ENCODE data around the gene ZBTB8OS. TPM values are rescaled to one million over a fixed set of nuclear protein-coding genes. Genes with fewer than 3 reads are reported as not detected.

The ZBTB8OS gene
- total and polyA plus RNA-seq, 4 donors: 36.3 to 78.3 (median 40.7) TPM

- Histone ChIP-seq H3K9me3 (ENCODE audit: control insufficient read depth, low read length) (no peaks in the 10 kb centered on the region), H3K4me3 (ENCODE audit: low read length in 2 of 2) (no peak overlapping the region), H3K4me1 (ENCODE audit: control insufficient read depth in 1 of 2, insufficient read depth in 2 of 2, low read length in 2 of 2) (no peaks in the 10 kb centered on the region), H3K27ac (ENCODE audit: low read depth in 1 of 2, low read length in 2 of 2) (no peak overlapping the region), H3K36me3 (ENCODE audit: control insufficient read depth in 1 of 2, insufficient read depth in 2 of 2, low read length in 1 of 2) (no peaks in the 10 kb centered on the region), H3K27me3 (ENCODE audit: control insufficient read depth in 1 of 2, insufficient read depth in 2 of 2, low read length in 1 of 2) (no peaks in the 10 kb centered on the region)
- DNase-seq (no peak), ATAC-seq (ENCODE audit: low FRiP score) (peak; percentile 36)
- intact Hi-C loops (cut with DNase I): no loop called here
- WGBS, 2 donors: 91% methylated on average over 11 of the region's 11 CpGs
Observed at GRCh38 chr1:32606565-32607371, 43.6 kb downstream of the ZBTB8OS start.

GRCh38 chr1:32605711-32606424, 44.5 kb downstream of the ZBTB8OS start:
- 95% methylated on average over 17 of the region's 17 CpGs for WGBS, 2 donors
- no peaks in the 10 kb centered on the region for H3K27me3 ChIP-seq (ENCODE audit: control insufficient read depth in 1 of 2, insufficient read depth in 2 of 2, low read length in 1 of 2)
- H3K4me3 ChIP-seq (ENCODE audit: low read length in 2 of 2): no peak overlapping the region
- no peaks in the 10 kb centered on the region for H3K4me1 ChIP-seq (ENCODE audit: control insufficient read depth in 1 of 2, insufficient read depth in 2 of 2, low read length in 2 of 2)
- no peak overlapping the region for H3K27ac ChIP-seq (ENCODE audit: low read depth in 1 of 2, low read length in 2 of 2)
- H3K36me3 ChIP-seq (ENCODE audit: control insufficient read depth in 1 of 2, insufficient read depth in 2 of 2, low read length in 1 of 2): no peaks in the 10 kb centered on the region
- no peak for DNase-seq
- H3K9me3 ChIP-seq (ENCODE audit: control insufficient read depth, low read length): no peaks in the 10 kb centered on the region
- intact Hi-C loops (cut with DNase I): no loop called here
- ATAC-seq (ENCODE audit: low FRiP score): no peak

- H3K36me3 ChIP-seq (ENCODE audit: control insufficient read depth in 1 of 2, insufficient read depth in 2 of 2, low read length in 1 of 2): no peaks in the 10 kb centered on the region
- H3K27ac ChIP-seq (ENCODE audit: low read depth in 1 of 2, low read length in 2 of 2): no peak overlapping the region
- H3K4me3 ChIP-seq (ENCODE audit: low read length in 2 of 2): no peak overlapping the region
- no peaks in the 10 kb centered on the region for H3K9me3 ChIP-seq (ENCODE audit: control insufficient read depth, low read length)
- H3K27me3 ChIP-seq (ENCODE audit: control insufficient read depth in 1 of 2, insufficient read depth in 2 of 2, low read length in 1 of 2): no peaks in the 10 kb centered on the region
- ATAC-seq (ENCODE audit: low FRiP score) (no peak), DNase-seq (no peak)
- intact Hi-C loops (cut with DNase I): no loop called here
- WGBS, 2 donors: 90 to 92% methylated on average over 2 of the region's 2 CpGs
- no peaks in the 10 kb centered on the region for H3K4me1 ChIP-seq (ENCODE audit: control insufficient read depth in 1 of 2, insufficient read depth in 2 of 2, low read length in 2 of 2)
Observed at GRCh38 chr1:32600034-32600433, 50.3 kb downstream of the ZBTB8OS start.

GRCh38 chr1:32592943-32593342, 57.4 kb downstream of the ZBTB8OS start:
- Histone ChIP-seq H3K27me3 (ENCODE audit: control insufficient read depth in 1 of 2, insufficient read depth in 2 of 2, low read length in 1 of 2) (no peaks in the 10 kb centered on the region), H3K4me3 (ENCODE audit: low read length in 2 of 2) (no peak overlapping the region), H3K36me3 (ENCODE audit: control insufficient read depth in 1 of 2, insufficient read depth in 2 of 2, low read length in 1 of 2) (no peaks in the 10 kb centered on the region), H3K9me3 (ENCODE audit: control insufficient read depth, low read length) (no peaks in the 10 kb centered on the region), H3K4me1 (ENCODE audit: control insufficient read depth in 1 of 2, insufficient read depth in 2 of 2, low read length in 2 of 2) (no peaks in the 10 kb centered on the region), H3K27ac (ENCODE audit: low read depth in 1 of 2, low read length in 2 of 2) (no peak overlapping the region)
- intact Hi-C loops (cut with DNase I): no loop called here
- DNase-seq (no peak), ATAC-seq (ENCODE audit: low FRiP score) (no peak)
- WGBS, 2 donors: 79 to 86% methylated on average over 9 of the region's 9 CpGs

- 69 to 71% methylated on average over 10 of the region's 10 CpGs for WGBS, 2 donors
- intact Hi-C loops (cut with DNase I): no loop called here
- H3K27ac ChIP-seq (ENCODE audit: low read depth in 1 of 2, low read length in 2 of 2): no peak overlapping the region
- ATAC-seq (ENCODE audit: low FRiP score) (no peak), DNase-seq (no peak)
- H3K9me3 ChIP-seq (ENCODE audit: control insufficient read depth, low read length): no peaks in the 10 kb centered on the region
- H3K4me3 ChIP-seq (ENCODE audit: low read length in 2 of 2): no peak overlapping the region
- H3K4me1 ChIP-seq (ENCODE audit: control insufficient read depth in 1 of 2, insufficient read depth in 2 of 2, low read length in 2 of 2): no peaks in the 10 kb centered on the region
- H3K27me3 ChIP-seq (ENCODE audit: control insufficient read depth in 1 of 2, insufficient read depth in 2 of 2, low read length in 1 of 2): no peaks in the 10 kb centered on the region
- no peaks in the 10 kb centered on the region for H3K36me3 ChIP-seq (ENCODE audit: control insufficient read depth in 1 of 2, insufficient read depth in 2 of 2, low read length in 1 of 2)
Observed at GRCh38 chr1:32580348-32581017, 69.9 kb downstream of the ZBTB8OS start.

Other genes with a start within 250 kb of the ZBTB8OS start
- gene ZBTB8B, start 185.5 kb downstream of the ZBTB8OS start, total RNA-seq: under 1 TPM in 1 of 2 donors, not detected in 1; 0.03 TPM
- not detected for gene ZBTB8B, start 185.5 kb downstream of the ZBTB8OS start, polyA plus RNA-seq
- 10 to 100 TPM in 1 of 2 donors, 1 to 10 TPM in 1; 7.6 to 10.4 TPM for gene ZBTB8A, start 111.1 kb downstream of the ZBTB8OS start, total RNA-seq
- gene ZBTB8A, start 111.1 kb downstream of the ZBTB8OS start, polyA plus RNA-seq: 1 to 10 TPM; 1.9 to 3.0 TPM
- gene RBBP4, start 658 bp upstream of the ZBTB8OS start, total RNA-seq: 100 to 1,000 TPM; 106 to 114 TPM
- 10 to 100 TPM; 31.4 to 41.3 TPM for gene RBBP4, start 658 bp upstream of the ZBTB8OS start, polyA plus RNA-seq
- gene SYNC, start 52.2 kb upstream of the ZBTB8OS start, total RNA-seq: 10 to 100 TPM; 37.5 to 89.8 TPM
- gene SYNC, start 52.2 kb upstream of the ZBTB8OS start, polyA plus RNA-seq: 10 to 100 TPM; 11.4 to 36.8 TPM
- gene YARS1, start 166.8 kb upstream of the ZBTB8OS start, total RNA-seq: 10 to 100 TPM; 55.2 to 76.1 TPM
- gene YARS1, start 166.8 kb upstream of the ZBTB8OS start, polyA plus RNA-seq: 10 to 100 TPM; 20.4 to 38.7 TPM
- 10 to 100 TPM; 37.4 to 60.7 TPM for gene S100PBP, start 167.1 kb upstream of the ZBTB8OS start, total RNA-seq
- gene S100PBP, start 167.1 kb upstream of the ZBTB8OS start, polyA plus RNA-seq: 10 to 100 TPM in 1 of 2 donors, 1 to 10 TPM in 1; 2.8 to 12.1 TPM
- 10 to 100 TPM in 1 of 2 donors, 1 to 10 TPM in 1; 5.6 to 17.6 TPM for gene FNDC5, start 220.4 kb upstream of the ZBTB8OS start, total RNA-seq
- 10 to 100 TPM in 1 of 2 donors, 1 to 10 TPM in 1; 8.1 to 11.7 TPM for gene FNDC5, start 220.4 kb upstream of the ZBTB8OS start, polyA plus RNA-seq
- gene HPCA, start 235.9 kb upstream of the ZBTB8OS start, total RNA-seq: under 1 TPM in 1 of 2 donors, not detected in 1; 0.51 TPM
- under 1 TPM in 1 of 2 donors, not detected in 1; 0.90 TPM for gene HPCA, start 235.9 kb upstream of the ZBTB8OS start, polyA plus RNA-seq

Data from aorta (tissue), 5 donors.